ENCODE measurements around the gene CD2AP.

GRCh38 chr6:47551670-47552069 lies 74.1 kb downstream of the CD2AP start:
- no peak for TF ChIP-seq CTCF (IDR thresholded peaks at IDR 0.05)
- TF ChIP-seq POLR2A (IDR thresholded peaks at IDR 0.05) = no peak

Measured in sigmoid colon (tissue), 3 donors.